ENCODE measurements around the gene RPL36AL. TPM values are rescaled to one million over a fixed set of nuclear protein-coding genes. Genes with fewer than 3 reads are reported as not detected.
A peak's percentile ranks its signal among the peaks of the same experiment; 100 is the strongest.
"Not testable (repeated sequence)": the region's sequence is repeated elsewhere in the genome, so short reads cannot be mapped to it uniquely, and the experiment has no call there.

The RPL36AL gene
- total RNA-seq = 135 TPM
- long read RNA-seq, transcript RPL36AL-201 (2 exons, 746 nt) = major isoform, 84 of 90 reads
- long read RNA-seq, partial matches to known transcripts = 6 of 90 reads
- long read RNA-seq, other reads (novel, unspliced or antisense) = 0 of 90 reads

DNA sequence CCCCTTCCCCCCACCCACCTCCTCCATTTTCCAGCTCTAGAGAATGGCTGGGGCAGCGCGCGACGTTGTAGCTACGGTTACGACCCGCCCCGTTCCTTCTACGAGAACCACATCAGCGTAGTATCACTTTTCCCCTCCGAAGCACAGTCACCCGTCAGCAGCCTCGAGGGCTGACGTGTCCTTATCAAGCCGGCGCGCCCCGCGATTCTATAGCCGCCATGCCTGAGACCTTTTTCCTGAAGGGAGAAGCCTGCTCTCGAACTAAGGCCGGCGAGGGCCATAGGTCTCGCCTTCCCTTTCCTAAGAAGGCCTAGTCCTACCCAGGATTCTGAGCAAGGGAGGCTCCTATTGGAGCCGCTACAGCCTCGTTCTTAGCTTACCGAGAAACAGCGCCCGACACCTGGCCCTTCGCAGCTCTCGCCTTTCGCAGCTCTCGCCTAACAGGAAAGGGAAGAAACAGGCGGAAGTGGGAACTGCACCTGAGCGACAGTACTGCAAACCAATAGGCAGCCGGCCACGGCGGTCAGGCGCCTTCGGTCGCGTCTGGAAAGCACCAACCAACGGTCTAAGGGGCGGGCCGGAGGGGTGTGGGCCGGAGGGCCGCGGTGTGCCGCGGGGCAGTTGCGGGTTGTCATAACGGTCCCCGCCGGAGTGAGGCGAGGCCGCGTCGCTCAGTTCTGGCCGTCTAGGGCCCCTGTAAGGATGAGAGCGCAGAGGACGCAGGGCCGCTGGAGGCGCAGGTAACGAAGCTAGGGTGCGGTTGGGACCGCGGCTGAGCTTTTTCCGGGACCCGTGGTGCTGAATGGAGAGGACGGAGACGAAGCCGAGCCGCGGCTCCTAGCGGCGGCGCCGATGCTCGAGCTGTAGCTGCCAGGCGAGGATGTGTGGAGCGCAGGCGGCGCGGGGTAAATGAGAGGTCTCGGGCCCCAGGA is at the start of gene RPL36AL, which contains the start of gene MGAT2:
Gene RPL36AL, minus strand, starts transcription at position 445 of the 932 bp plus-strand sequence. CDS start 1,522 bp downstream, outside the sequence.
Gene MGAT2, plus strand, starts transcription at position 618 of the 932 bp plus-strand sequence. CDS start 470 bp downstream, outside the sequence.
- peak; percentile 99 for DNase-seq (ENCODE audit: low spot score)
- intact Hi-C loops (cut with DNase I) = loop anchor here (2.0 kb wide), 1 partner anchor 14 kb away; the partner anchor contains the start of gene DNAAF2

DNA sequence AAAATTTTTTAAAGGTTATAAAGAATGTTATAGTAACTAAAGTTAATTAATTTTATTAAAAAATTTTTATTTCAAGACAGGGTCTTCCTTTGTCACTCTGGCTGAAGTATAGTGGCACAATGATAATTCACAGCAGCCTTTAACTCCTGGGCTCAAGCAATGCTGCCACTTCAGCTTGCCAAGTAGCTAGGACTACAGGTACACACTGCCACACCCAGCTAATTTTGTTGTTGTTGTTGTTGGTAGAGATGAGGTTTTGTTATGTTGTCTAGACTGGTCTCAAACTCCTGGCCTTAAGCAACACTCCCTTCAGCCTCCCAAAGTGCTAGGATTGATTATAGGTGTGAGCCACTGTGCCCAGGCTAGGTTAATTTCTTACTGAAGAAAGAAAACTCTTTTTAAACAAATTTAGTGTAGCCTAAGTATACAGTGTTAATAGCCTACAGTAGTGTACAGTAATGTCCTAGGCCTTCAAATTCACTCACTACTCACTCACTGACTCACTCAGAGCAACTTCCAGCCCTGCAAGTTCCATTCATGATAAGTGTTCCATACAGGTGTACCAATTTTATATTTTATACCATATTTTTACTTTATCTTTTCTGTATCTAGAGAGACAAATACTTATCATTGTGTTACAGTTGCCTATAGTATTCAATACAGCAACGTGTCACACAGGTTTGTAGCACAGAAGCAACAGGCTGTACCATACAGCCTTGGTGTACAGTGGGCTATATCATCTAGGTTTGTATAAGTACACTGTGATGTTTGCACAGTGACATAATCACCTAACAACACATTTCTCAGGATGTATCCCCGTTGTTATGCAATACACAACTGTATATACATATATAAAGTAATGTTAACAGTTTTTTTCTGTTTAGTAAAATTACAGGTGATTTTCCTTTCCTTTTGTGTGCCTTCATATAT is 39.4 kb upstream of the RPL36AL start:
- no peak for DNase-seq (ENCODE audit: low spot score)
- intact Hi-C loops (cut with DNase I) = no loop called here

DNA sequence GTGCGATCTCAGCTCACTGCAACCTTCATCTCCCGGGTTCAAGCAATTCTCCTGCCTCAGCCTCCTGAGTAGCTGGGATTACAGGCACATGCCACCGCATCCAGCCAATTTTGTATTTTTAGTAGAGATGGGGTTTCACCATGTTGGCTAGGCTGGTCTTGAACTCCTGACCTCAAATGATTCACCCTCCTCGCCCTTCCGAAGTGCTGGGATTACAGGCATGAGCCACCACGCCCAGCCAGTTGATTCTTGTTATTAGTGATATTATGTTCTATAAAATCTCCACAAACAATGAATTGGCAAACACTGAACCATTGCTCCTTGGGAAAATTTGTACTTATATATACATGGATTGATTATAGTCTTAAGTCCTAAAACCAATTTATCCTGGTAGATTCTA is 37.1 kb upstream of the RPL36AL start:
- intact Hi-C loops (cut with DNase I) = not testable (repeated sequence)

DNA sequence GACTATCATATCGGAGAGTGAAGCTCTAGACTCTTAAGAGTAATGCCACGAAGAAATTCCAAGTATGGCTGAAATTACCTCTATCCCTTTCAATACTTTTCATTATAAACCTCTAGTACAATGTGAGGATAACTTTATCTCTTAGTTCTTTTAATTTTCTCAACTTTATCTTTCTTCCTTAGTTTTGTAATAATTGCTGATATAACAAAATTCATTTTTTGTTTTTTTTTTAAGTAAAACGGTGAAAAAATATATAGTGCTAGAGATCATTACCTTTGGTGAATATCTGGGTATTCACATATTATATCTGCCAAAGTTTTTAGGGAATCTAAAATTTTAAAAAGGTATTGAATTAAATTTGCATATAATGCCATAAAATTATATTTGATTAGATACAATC is 34.1 kb upstream of the RPL36AL start:
- intact Hi-C loops (cut with DNase I) = no loop called here
- DNase-seq (ENCODE audit: low spot score) = no peak

More for the DNA sequence above, 37.1 kb upstream of the RPL36AL start:
- DNase-seq (ENCODE audit: low spot score) = not testable (repeated sequence)

DNA sequence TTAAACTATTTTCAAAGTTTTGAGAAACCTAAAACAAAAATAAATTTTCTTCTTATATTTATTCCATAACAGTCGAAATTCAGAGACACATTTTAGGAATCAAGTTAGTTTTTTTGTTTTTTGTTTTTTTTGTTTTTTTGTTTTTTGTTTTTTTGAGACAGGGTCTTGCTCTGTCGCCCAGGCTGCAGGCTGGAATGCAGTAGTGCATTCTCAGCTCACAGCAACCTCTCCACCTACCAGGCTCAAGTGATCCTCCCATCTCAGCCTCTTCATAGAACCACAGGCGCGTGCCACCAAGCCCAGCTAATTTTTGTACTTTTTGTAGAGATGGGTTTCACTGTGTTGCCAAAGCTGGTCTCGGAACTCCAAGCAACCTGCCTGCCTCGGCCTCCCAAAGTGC is 33.1 kb upstream of the RPL36AL start:
- DNase-seq (ENCODE audit: low spot score) = no peak
- intact Hi-C loops (cut with DNase I) = no loop called here

DNA sequence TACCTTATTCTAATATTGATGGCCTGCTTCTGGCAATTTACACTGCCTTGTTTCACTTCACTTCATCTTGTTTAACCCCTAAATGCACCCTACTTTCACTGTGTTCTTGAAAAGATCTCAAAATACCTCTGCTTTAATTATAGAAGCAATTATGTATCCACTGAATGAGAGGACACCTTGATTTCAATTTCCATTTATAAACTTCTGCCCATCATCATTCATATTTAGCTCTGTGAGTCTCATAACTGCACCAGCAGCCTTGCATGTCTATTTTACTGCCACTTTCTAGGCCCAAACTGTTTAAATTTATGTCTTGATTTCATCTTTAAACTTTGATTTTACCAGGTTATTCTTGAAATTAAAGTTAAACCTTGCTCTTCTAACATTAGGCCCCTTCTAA is 21.7 kb upstream of the RPL36AL start:
- intact Hi-C loops (cut with DNase I) = no loop called here
- DNase-seq (ENCODE audit: low spot score) = no peak

DNA sequence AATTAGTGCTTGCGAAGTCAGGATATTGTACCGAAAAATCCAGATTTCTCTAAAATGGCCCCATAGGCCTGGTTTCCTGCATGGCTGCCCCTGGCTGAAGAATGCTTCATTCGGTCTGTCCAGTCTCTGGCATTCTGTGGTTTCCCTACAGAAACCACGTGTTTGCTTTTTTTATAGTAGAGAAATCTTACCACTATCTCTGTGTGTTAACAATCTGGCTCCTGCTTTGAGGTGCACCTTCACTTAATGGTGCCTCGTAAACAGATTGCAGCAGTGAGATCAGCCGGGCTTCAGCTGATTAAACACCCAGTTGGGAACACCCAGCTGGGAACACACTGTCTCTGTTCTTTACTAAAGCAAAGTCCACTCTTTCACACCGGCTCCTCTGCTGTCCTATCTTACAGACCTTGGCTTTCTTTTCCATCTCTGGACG is 21.3 kb upstream of the RPL36AL start:
- DNase-seq (ENCODE audit: low spot score) = no peak
- intact Hi-C loops (cut with DNase I) = no loop called here

DNA sequence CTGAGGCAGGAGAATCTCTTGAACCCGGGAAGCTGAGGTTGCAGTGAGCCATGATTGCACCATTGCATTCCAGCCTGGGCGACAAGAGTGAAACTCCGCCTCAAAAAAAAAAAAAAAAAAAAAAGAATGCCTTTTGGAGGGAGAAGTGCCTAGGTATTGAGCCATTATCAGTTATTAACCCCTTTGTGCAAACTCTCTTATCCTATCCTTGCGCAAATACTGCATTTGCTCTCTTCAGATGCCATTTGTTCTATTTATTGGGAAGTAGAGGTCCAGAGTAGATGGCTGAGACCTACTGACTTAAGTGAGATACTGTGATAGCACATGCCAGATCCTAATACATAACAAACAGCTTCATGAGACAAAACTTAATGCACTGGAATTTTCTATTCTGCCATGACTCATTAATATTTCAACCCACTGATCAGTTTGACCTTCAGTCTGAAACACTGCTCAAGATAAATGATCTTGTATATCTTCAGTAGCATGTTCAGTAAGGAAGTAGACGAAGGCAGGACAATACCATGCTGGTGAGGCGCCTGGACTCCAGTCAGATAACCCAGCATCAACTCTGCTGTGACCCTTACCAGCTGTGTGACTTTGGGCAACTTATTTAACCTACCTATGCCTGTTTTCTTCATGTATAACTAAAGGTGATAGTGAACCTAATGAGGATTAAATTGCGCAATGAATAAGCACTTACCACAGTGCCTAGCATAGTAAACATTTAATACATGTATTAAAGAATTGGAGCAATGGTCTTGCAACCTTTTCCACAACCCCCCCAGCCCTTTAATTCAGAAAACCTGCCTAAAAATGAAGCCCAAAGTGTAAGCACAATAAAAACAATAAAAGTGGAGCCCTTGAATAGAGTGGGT is 20.4 kb upstream of the RPL36AL start:
- intact Hi-C loops (cut with DNase I) = no loop called here
- DNase-seq (ENCODE audit: low spot score) = no peak

DNA sequence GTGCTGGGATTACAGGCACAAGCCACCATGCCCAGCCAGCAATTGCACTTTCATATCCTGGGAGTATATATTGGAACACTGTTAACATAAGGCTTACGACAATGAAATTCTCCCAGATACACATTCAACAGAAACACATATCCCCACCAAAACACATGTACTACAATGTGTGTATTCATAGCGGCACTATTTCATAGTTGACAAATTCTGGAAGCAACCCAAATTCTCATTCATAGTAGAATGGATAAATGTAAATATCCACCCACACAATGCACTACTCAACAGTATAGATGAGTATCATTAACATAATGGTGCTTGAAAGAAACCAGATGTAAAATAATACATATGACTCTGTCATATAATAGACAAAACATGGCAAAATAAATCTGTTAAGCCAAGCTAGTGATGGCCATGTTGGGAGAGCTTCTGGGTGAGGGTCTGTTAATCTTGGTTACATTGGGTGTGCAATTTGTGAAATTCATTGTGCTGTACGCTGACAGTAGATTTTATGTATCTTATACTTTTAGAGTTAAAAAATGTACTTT is 17.2 kb upstream of the RPL36AL start:
- DNase-seq (ENCODE audit: low spot score) = no peak
- intact Hi-C loops (cut with DNase I) = loop anchor here (10.0 kb wide), 1 partner anchor 217 kb away; the partner anchor contains the start of gene NEMF

DNA sequence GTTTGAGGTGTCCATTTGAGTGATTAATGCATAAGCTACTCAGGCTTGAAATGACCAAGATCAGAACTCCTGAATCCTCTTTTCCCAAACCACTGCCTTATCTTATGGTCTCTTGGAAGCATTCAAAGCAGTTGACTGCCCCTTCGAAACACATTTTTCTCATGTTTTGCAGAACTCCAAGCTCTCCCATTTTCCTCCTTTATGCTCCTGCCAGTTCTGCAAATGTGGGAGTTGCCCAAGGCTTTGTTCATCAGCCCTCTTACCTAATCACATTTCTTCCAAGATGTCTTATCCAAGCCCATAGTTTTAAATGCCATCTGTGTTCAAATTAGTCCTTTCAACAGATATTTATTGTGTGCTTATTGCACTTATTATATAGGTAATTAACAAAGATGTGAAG is 16.4 kb upstream of the RPL36AL start:
- intact Hi-C loops (cut with DNase I) = loop anchor here (10.0 kb wide), 1 partner anchor 218 kb away; the partner anchor contains the start of gene NEMF
- no peak for DNase-seq (ENCODE audit: low spot score)

DNA sequence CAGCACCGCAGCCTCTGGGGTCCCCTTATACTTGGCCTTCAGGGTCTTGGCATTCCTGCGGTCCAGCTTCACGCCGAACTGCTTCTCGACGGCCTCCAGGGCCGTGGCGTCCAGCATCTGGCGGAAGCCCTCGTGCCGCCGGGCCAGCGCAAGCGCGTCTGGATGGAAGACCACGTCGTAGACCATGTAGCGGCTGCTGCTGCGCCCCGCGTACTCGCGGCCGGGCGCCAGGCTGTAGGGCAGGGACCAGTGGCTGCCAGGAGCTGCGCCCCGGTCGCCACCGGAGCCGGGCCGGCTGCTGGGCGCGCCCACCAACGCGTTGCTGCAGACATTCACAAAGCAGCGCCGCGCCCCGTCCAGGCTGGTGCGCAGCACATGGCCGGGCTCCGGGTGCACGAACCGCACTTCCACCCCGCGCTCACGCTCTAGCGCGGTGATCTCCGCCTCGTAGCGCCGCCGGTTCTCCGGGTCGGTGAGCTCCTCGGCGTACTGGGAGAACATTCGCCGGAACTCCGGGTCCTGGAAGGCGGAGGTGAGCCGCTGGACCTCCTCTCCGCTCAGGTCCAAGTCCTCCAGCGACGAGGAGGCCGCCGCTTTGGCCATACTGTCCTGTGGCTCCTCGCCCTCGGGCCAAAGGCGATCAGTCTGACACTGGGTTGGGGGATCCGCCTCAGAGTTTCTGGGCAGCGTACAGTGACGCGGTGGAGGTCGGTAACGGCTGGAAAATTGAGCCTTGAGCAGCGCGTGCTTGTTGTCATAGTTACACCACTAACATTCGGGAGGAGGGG is 14.3 kb upstream of the RPL36AL start, which contains the start of gene DNAAF2:
Gene DNAAF2, minus strand, starts transcription at position 698 of the 788 bp plus-strand sequence. Its CDS starts 95 bp downstream, at position 603.
- peak; percentile 80 for DNase-seq (ENCODE audit: low spot score)
- intact Hi-C loops (cut with DNase I) = loop anchor here (2.0 to 10.0 kb wide), 4 partner anchors 14 to 220 kb away; partner anchors contain the start of genes KLHDC2, MGAT2, NEMF and POLE2

DNA sequence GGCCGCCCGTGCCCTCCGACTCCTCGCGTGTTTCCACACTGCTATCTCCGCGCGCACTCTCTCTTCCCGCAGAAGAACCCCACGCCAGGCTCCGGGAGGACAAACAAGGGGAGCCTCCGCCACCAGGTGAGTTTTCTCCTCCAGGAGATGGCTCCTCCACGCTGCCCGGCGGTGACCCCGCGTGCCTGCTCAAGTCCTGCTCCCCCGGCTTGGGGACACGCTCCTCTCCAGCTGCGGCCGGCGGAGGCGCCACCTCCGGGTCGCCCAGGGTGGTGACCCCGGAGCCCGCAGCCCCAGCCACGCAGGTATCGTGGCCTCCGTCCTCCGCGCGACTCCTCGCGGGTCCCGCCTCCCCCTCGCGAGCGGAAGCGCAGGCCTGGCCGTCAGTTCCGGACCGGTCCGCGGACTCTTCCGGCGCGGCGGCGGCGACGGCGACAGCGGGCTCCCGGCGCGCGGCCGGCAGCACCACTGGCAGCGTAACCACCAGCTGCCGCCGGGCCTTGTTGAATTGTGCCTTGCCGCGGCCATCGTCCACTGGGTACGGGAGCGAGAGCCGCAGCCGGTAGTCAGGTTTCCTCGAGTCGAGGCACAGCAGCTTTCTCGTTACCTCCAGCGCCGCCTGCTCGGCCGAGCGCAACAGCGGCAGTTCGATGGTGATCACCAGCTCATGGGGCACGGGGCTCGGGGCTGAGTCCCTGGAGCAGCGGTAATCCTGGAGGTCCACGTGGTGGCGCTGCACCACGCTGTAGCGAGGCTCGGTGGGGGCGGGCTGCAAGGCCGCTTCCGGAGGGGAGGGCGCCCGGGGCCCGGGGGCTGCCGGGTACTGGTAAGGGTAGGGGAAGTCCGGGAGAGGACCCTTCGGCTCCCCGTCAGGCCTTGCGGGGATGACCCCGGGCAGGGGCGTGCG is 13.5 kb upstream of the RPL36AL start:
- peak; percentile 95 for DNase-seq (ENCODE audit: low spot score)

DNA sequence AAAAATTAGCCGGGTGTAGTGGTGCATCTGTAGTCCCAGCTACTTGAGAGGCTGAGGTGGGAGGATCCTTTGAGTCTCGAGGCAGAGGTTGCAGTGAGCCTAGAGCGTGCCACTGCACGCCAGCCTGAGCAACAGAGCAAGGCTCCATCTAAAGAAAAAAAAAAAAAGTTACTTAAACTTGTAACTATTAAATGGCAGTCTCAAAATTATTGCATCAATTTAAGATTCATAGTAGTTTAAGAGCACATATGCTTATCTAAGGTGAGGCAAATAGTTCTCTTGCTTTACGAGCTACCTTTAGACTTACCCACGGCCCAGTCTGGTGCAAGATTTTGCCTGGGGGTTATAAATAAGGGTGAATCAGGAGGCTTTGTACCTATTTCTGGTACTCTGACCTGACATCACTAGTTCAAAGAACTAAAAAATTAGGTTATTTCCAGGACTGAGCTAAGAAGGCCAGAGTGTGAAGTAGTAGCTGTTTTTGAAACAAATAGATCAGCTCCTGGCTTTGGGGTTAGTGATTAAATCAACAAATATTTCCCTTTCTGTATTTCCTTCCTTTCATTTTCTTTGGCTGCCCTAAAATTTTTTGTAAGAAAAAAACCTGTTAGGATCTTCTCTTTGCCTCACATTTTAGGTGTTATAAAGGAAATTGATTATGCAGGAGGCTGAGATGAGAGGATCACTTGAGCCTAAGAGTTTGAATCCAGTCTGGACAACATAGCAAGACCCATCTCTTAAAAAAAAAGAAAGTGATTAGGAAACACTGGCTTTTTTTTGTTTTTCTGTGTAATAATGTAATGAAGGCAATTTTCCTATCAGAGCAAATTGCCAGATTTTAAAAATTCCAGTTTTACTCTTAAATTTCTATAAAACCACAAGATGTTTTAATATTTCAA is 3.8 kb upstream of the RPL36AL start:
- intact Hi-C loops (cut with DNase I) = no loop called here
- no peak for DNase-seq (ENCODE audit: low spot score)

More for the DNA sequence above, 13.5 kb upstream of the RPL36AL start:
- intact Hi-C loops (cut with DNase I) = loop anchor here (2.0 to 10.0 kb wide), 4 partner anchors 13 to 221 kb away; partner anchors contain the start of genes KLHDC2, MGAT2, NEMF and POLE2

DNA sequence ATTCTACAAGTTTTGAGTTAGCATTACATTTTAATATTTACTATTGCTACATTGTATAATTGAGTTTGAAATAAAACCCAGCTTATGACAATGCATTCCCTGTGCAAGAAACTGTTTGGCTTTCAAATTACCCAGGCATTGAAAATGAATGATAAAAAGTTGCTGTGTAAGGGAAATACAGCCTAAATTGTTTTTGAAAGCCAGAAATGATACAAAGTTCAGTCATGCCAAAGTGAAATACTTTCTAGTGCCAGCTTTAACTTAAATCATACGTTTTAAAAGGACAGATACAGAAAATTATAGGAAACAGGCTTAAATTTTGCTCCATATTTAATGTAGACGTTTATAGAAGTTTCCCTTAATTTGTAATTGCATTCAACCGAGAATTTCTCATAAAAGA is 3.0 kb upstream of the RPL36AL start:
- intact Hi-C loops (cut with DNase I) = no loop called here

DNA sequence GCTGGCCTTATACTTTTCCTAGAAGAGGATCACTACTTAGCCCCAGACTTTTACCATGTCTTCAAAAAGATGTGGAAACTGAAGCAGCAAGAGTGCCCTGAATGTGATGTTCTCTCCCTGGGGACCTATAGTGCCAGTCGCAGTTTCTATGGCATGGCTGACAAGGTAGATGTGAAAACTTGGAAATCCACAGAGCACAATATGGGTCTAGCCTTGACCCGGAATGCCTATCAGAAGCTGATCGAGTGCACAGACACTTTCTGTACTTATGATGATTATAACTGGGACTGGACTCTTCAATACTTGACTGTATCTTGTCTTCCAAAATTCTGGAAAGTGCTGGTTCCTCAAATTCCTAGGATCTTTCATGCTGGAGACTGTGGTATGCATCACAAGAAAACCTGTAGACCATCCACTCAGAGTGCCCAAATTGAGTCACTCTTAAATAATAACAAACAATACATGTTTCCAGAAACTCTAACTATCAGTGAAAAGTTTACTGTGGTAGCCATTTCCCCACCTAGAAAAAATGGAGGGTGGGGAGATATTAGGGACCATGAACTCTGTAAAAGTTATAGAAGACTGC is 1.7 kb upstream of the RPL36AL start:
- intact Hi-C loops (cut with DNase I) = no loop called here
- no peak for DNase-seq (ENCODE audit: low spot score)

More for the DNA sequence above, 3.0 kb upstream of the RPL36AL start:
- no peak for DNase-seq (ENCODE audit: low spot score)
